Raji (cell line): ENCODE results near the gene BUB1B.

ENCODE experiments used
- POLR2A ChIP-seq: IDR thresholded peaks from 2 replicates; pipeline ENCODE4 v1.6.1; 2011; ENCODE audit warnings: low read depth, low read length, control low read depth; ENCODE audit not compliant: insufficient read depth

BUB1B gene

GRCh38 chr15:40255033-40255432 is 94.2 kb downstream of the BUB1B start:
- TF ChIP-seq POLR2A = no peak

GRCh38 chr15:40256638-40257235 is 95.9 kb downstream of the BUB1B start:
- TF ChIP-seq POLR2A = no peak

GRCh38 chr15:40257656-40258450 is 97.0 kb downstream of the BUB1B start:
- TF ChIP-seq POLR2A = no peak

DNA sequence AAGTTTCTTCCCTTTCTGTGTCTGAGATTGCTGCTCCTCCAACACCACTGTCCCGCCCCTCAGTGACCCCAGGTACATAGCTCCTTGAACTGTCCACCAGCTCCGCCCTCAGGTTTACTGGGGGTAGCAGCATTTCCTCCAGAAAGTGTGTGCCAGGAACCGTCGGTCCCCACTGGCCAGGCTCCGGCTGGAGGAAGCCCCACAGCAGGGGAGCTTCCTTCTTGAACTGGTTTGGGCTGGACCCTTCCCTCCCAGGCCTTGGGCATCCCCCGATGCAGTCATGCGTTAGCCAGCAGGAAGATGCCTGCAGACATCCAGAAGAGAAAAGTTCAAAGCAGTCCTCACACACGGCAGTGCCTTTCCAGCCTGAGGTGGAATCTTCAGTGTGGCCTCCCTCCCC is 97.7 kb downstream of the BUB1B start:
- TF ChIP-seq POLR2A = no peak

GRCh38 chr15:40259021-40259420 is 98.2 kb downstream of the BUB1B start:
- TF ChIP-seq POLR2A = no peak

GRCh38 chr15:40263024-40263754 is 102.3 kb downstream of the BUB1B start:
- no peak for TF ChIP-seq POLR2A

DNA sequence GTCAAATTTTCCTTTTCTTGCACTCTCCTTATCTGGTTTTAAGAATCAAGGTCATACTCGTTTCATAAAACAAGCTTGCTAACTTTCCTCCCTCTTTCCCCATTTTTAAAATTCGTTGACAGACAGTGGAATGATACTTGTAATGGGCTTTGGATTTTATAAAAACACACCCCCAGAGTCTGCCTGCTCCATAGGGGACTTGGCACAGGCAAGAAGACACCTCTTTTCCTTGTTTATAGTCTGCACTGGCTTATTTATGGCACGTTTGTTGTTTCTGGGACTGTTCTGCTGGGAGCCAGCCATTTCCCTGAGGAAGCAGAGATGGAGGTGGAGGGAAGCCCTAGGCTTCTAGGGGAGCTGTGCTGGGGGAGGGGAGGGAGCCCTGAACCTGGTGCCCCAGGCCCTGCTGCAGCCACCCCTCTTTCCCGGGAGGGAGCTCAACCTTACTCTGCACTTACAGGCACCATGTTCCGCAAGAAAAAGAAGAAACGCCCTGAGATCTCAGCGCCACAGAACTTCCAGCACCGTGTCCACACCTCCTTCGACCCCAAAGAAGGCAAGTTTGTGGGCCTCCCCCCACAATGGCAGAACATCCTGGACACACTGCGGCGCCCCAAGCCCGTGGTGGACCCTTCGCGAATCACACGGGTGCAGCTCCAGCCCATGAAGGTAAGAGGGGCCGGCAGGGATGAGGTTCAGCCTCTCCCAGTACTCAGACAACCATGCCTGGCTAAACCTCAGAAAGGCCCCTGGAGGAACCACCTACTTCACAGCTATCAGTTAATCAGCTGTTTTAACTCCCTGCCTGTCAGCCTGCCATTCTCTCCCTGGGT is 103.7 kb downstream of the BUB1B start:
- no peak for TF ChIP-seq POLR2A

GRCh38 chr15:40265355-40265754 is 104.5 kb downstream of the BUB1B start:
- TF ChIP-seq POLR2A = no peak

- TF ChIP-seq POLR2A = no peak
These were observed 105.0 kb downstream of the BUB1B start for GRCh38 chr15:40265875-40266274.

DNA sequence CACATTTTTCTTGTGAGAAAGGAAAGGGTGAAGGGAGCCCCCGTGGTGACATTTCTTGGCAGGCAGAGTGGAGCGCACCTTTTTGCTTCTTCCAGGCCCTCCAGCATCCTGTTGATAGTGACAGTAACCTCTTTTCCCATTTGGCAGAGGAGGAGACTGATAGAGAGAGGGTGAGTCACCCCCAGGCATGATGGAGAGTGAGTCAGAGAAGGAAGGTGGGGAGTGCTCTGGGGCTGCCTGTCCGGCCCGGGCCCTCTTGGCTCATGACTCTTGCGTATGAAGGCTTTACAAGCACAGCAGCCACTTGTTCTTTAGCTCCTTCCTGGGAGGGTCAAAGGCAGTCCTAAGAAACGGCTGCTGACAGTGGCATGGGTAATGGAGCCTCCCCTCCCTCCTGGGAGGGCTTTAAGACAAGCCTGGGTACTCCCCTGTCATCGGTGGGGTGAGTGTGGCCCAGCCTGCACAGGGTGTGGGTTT is 106.0 kb downstream of the BUB1B start:
- TF ChIP-seq POLR2A = no peak

GRCh38 chr15:40267670-40268069 is 106.8 kb downstream of the BUB1B start:
- no peak for TF ChIP-seq POLR2A

DNA sequence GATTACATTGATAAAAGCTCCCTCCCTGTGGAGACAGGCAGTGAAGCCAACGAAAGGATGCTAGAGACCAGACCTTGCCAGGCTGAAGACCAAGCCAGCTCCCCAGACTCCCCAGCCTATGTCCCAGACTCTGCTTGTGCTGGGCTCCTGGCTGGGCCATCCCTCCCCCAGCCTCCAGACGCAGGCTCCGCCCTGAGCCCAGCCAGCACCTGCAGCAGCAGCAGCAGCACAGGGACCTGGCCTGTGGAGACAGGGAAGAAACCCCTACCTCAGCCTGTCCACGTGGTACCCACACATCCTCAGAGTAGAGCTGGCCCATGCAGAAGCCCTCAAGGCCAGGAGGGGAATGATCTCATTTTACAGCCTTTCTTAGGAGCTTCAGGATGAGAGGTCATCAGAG is 108.7 kb downstream of the BUB1B start:
- TF ChIP-seq POLR2A = no peak

DNA sequence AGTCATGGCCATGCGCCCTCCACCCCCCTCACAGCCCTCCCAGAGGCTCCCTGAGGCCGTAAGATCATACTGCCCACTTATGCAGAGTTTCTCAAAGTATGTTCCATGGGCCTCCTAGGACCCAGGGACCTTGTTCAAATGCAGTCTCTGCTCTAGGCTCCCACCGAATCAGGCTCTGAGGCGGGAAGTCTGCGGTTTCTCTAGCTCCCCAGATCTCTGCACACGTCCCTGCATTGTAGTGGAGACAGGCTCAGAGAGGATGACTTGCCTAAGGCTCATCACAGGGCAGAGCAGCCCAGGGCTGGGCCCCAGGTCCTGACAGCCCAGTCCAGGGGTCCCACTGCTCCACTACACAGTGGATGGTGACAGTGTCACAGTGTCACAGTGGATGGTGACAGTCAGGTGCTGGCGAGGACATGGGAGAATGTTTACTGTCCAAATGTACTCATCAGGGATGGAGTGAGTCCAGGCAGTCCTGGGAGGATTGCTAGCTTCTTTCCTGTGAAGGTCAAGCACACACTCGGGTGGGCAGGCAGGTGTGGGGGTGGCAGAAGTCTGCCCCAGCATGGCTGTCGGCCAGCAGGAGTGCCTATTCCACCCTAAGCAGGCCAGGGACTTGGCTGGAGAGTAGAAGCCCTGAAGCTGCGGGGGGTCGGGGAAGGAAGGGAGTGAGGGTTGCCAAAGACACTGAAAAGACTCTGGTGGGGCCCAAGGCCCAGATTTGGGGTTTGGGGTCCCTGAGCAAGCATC is 109.6 kb downstream of the BUB1B start:
- TF ChIP-seq POLR2A = no peak
